ENCODE results near the gene RAET1G.

DNA sequence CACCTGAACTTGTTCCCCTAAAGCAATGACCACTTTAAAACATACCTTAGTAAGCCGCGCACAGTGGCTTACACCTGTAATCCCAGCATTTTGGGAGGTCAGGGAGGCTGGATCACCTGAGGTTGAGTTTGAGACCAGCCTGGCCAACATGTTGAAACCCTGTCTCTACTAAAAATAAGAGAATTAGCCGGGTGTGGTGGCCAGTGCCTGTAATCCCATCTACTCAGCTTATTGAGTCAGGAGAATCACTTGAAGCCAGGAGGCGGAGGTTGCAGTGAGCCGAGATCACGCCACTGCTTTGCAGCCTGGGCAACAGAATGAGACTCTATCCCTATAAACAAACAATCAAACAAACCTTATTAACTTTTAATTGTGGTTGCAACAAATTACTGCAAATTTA lies 23.4 kb downstream of the RAET1G start:
- TF ChIP-seq POLR2A (IDR thresholded peaks at IDR 0.05), result no peak
- TF ChIP-seq, protein P1, sequence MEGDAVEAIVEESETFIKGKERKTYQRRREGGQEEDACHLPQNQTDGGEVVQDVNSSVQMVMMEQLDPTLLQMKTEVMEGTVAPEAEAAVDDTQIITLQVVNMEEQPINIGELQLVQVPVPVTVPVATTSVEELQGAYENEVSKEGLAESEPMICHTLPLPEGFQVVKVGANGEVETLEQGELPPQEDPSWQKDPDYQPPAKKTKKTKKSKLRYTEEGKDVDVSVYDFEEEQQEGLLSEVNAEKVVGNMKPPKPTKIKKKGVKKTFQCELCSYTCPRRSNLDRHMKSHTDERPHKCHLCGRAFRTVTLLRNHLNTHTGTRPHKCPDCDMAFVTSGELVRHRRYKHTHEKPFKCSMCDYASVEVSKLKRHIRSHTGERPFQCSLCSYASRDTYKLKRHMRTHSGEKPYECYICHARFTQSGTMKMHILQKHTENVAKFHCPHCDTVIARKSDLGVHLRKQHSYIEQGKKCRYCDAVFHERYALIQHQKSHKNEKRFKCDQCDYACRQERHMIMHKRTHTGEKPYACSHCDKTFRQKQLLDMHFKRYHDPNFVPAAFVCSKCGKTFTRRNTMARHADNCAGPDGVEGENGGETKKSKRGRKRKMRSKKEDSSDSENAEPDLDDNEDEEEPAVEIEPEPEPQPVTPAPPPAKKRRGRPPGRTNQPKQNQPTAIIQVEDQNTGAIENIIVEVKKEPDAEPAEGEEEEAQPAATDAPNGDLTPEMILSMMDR (IDR thresholded peaks at IDR 0.05), result no peak
